ENCODE measurements around the gene DHRSX.
"Not testable (repeated sequence)": the region's sequence is repeated elsewhere in the genome, so short reads cannot be mapped to it uniquely, and the experiment has no call there.

Gene DHRSX

GRCh38 chrX:2360731-2361130 is 140.0 kb downstream of the DHRSX start:
- no peak for TF ChIP-seq Cebpa-rat (IDR thresholded peaks at IDR 0.05)
- H3K4me2 ChIP-seq: no peak overlapping the region
- no peak overlapping the region for H3K27ac ChIP-seq
- H3K9me3 ChIP-seq (replicated peaks in 1 of 11): peaks cover 33 to 66% (median 49%) of the 10 kb centered on the region in 11 experiments
- peaks cover 31 to 61% (median 44%) of the 10 kb centered on the region in 11 experiments for H3K36me3 ChIP-seq
- H3K27me3 ChIP-seq: no peaks in the 10 kb centered on the region
- peaks cover 0 to 8% (median 0%) of the 10 kb centered on the region in 11 experiments; a peak in 5 of 22 replicates for H4K20me1 ChIP-seq
- peaks cover 0 to 3% (median 0%) of the 10 kb centered on the region in 10 experiments; a peak in 1 of 20 replicates for H3K4me1 ChIP-seq
- H3K4me3 ChIP-seq: no peak overlapping the region
- no peak overlapping the region for H3K9ac ChIP-seq

GRCh38 chrX:2359522-2359921 is 141.3 kb downstream of the DHRSX start:
- H3K27me3 ChIP-seq, H3K4me3 ChIP-seq, H3K4me1 ChIP-seq, H3K4me2 ChIP-seq, H3K27ac ChIP-seq, H3K9ac ChIP-seq, H4K20me1 ChIP-seq: not testable (repeated sequence)
- Histone ChIP-seq H3K9me3 (replicated peaks in 1 of 11) (peaks cover 27 to 65% (median 46%) of the 10 kb centered on the region in 11 experiments), H3K36me3 (peaks cover 32 to 60% (median 50%) of the 10 kb centered on the region in 11 experiments)

GRCh38 chrX:2351999-2352995 is 148.5 kb downstream of the DHRSX start:
- H3K4me1 ChIP-seq: no peaks in the 10 kb centered on the region
- no peak overlapping the region for H3K27ac ChIP-seq
- peaks cover 25 to 67% (median 47%) of the 10 kb centered on the region in 11 experiments; a peak in 20 of 22 replicates for H3K9me3 ChIP-seq (replicated peaks in 1 of 11)
- H3K4me2 ChIP-seq: no peak overlapping the region
- no peak overlapping the region for H3K4me3 ChIP-seq
- no peaks in the 10 kb centered on the region for H3K27me3 ChIP-seq
- no peak for TF ChIP-seq Cebpa-rat (IDR thresholded peaks at IDR 0.05)
- H3K9ac ChIP-seq: no peak overlapping the region
- peaks cover 59 to 95% (median 86%) of the 10 kb centered on the region in 11 experiments for H3K36me3 ChIP-seq
- peaks cover 0 to 15% (median 0%) of the 10 kb centered on the region in 11 experiments; a peak in 2 of 22 replicates for H4K20me1 ChIP-seq

- H3K9ac ChIP-seq: no peak overlapping the region
- peaks cover 61 to 95% (median 86%) of the 10 kb centered on the region in 11 experiments for H3K36me3 ChIP-seq
- H3K27me3 ChIP-seq: no peaks in the 10 kb centered on the region
- H3K4me1 ChIP-seq: no peaks in the 10 kb centered on the region
- H4K20me1 ChIP-seq: peaks cover 0 to 15% (median 0%) of the 10 kb centered on the region in 11 experiments; a peak in 2 of 22 replicates
- no peak overlapping the region for H3K27ac ChIP-seq
- H3K9me3 ChIP-seq (replicated peaks in 1 of 11): peaks cover 30 to 72% (median 51%) of the 10 kb centered on the region in 11 experiments; a peak in 20 of 22 replicates
- no peak overlapping the region for H3K4me3 ChIP-seq
- H3K4me2 ChIP-seq: no peak overlapping the region
- no peak for TF ChIP-seq Cebpa-rat (IDR thresholded peaks at IDR 0.05)
Observed at GRCh38 chrX:2351321-2351720, 149.5 kb downstream of the DHRSX start.

- H3K4me2 ChIP-seq, H3K9ac ChIP-seq, H3K4me1 ChIP-seq, H3K4me3 ChIP-seq, H3K27me3 ChIP-seq, H3K27ac ChIP-seq: not testable (repeated sequence)
- peaks cover 0 to 15% (median 0%) of the 10 kb centered on the region in 11 experiments; a peak in 2 of 22 replicates for H4K20me1 ChIP-seq
- H3K36me3 ChIP-seq: peaks cover 61 to 95% (median 86%) of the 10 kb centered on the region in 11 experiments
- H3K9me3 ChIP-seq (replicated peaks in 1 of 11): peaks cover 36 to 72% (median 47%) of the 10 kb centered on the region in 11 experiments
Observed at GRCh38 chrX:2350703-2351102, 150.1 kb downstream of the DHRSX start.

GRCh38 chrX:2350036-2350435 is 150.7 kb downstream of the DHRSX start:
- H3K9ac ChIP-seq, H3K27ac ChIP-seq, H3K4me3 ChIP-seq, H3K4me2 ChIP-seq, H3K4me1 ChIP-seq, H3K27me3 ChIP-seq: not testable (repeated sequence)
- peaks cover 61 to 95% (median 86%) of the 10 kb centered on the region in 11 experiments for H3K36me3 ChIP-seq
- peaks cover 43 to 74% (median 50%) of the 10 kb centered on the region in 11 experiments for H3K9me3 ChIP-seq (replicated peaks in 1 of 11)
- H4K20me1 ChIP-seq: peaks cover 0 to 15% (median 0%) of the 10 kb centered on the region in 11 experiments; a peak in 2 of 22 replicates

- Histone ChIP-seq H3K4me3 (no peak overlapping the region), H3K9ac (no peak overlapping the region), H3K4me2 (no peak overlapping the region), H3K9me3 (replicated peaks in 1 of 11) (peaks cover 37 to 65% (median 47%) of the 10 kb centered on the region in 11 experiments), H3K27ac (no peak overlapping the region), H3K36me3 (peaks cover 46 to 93% (median 78%) of the 10 kb centered on the region in 11 experiments; a peak in 21 of 22 replicates), H3K27me3 (no peaks in the 10 kb centered on the region), H4K20me1 (peaks cover 0 to 23% (median 0%) of the 10 kb centered on the region in 11 experiments; a peak in 3 of 22 replicates), H3K4me1 (no peaks in the 10 kb centered on the region)
- TF ChIP-seq Cebpa-rat (IDR thresholded peaks at IDR 0.05): no peak
Observed at GRCh38 chrX:2348211-2348610, 152.6 kb downstream of the DHRSX start.

GRCh38 chrX:2346158-2346557 is 154.6 kb downstream of the DHRSX start:
- Histone ChIP-seq H3K9ac (no peak overlapping the region), H3K4me3 (no peak overlapping the region), H3K4me1 (no peaks in the 10 kb centered on the region), H3K36me3 (peaks cover 35 to 89% (median 75%) of the 10 kb centered on the region in 11 experiments; a peak in 21 of 22 replicates), H3K27ac (no peak overlapping the region), H4K20me1 (peaks cover 0 to 15% (median 0%) of the 10 kb centered on the region in 11 experiments; a peak in 3 of 22 replicates), H3K27me3 (no peaks in the 10 kb centered on the region), H3K4me2 (no peak overlapping the region), H3K9me3 (replicated peaks in 1 of 11) (peaks cover 27 to 66% (median 42%) of the 10 kb centered on the region in 11 experiments)
- no peak for TF ChIP-seq Cebpa-rat (IDR thresholded peaks at IDR 0.05)

- peaks cover 40 to 89% (median 76%) of the 10 kb centered on the region in 11 experiments; a peak in 21 of 22 replicates for H3K36me3 ChIP-seq
- no peak for TF ChIP-seq Cebpa-rat (IDR thresholded peaks at IDR 0.05)
Observed at GRCh38 chrX:2345562-2345961, 155.2 kb downstream of the DHRSX start.

More at GRCh38 chrX:2345562-2345961, 155.2 kb downstream of the DHRSX start:
- Histone ChIP-seq H3K27me3 (no peaks in the 10 kb centered on the region), H3K27ac (no peak overlapping the region), H3K9me3 (replicated peaks in 1 of 11) (peaks cover 33 to 66% (median 46%) of the 10 kb centered on the region in 11 experiments), H3K4me1 (no peaks in the 10 kb centered on the region), H3K4me3 (no peak overlapping the region), H3K4me2 (no peak overlapping the region), H3K9ac (no peak overlapping the region), H4K20me1 (peaks cover 0 to 14% (median 0%) of the 10 kb centered on the region in 11 experiments; a peak in 3 of 22 replicates)
